IMR-90 (cell line): Measurements from ENCODE around the gene STEAP4. TPM values are rescaled to one million over a fixed set of nuclear protein-coding genes. Genes with fewer than 3 reads are reported as not detected.

ENCODE experiments used
- ATAC-seq: fragments of 200-7000 bp; cut with Tn5 transposase; 2 replicates; pipeline ENCODE4 v1.9.1; 2020; ENCODE audit warnings: low read depth, mild to moderate bottlenecking, moderate library complexity
- BruUV-seq: library from RNA; stranded (reverse); fragments of 400-500 nt; replicated peaks from 2 replicates; lab custom pipeline; 2021; lab: Mats Ljungman, UMichigan
- CTCF ChIA-PET: fragments of 300-600 bp; formaldehyde crosslinking; extraction: SDS; loops from one replicate; lab custom pipeline; 2021; ENCODE audit warnings: antibody characterized with exemption; lab: Yijun Ruan, JAX
- POLR2A ChIA-PET: fragments of 300-600 bp; sonication (Branson Sonifier 250); formaldehyde crosslinking; loops from one replicate; lab custom pipeline; 2022; ENCODE audit warnings: antibody characterized with exemption; ENCODE audit not compliant: unreplicated experiment; lab: Charles Lee
- DNase-seq: peaks from one replicate; pipeline ENCODE4 v3.0.0; 2013
- H2AFZ ChIP-seq: replicated peaks from 2 replicates; pipeline ENCODE3; 2013; ENCODE audit warnings: low read length, mild to moderate bottlenecking; ENCODE audit not compliant: poor library complexity
- H2AK5ac ChIP-seq: 2 replicates; pipeline ENCODE4 v1.6.1; 2013; ENCODE audit warnings: low read depth, low read length, inconsistent platforms
- H2AK9ac ChIP-seq: replicated peaks from 2 replicates; pipeline ENCODE3; 2013; ENCODE audit warnings: mild to moderate bottlenecking, low read depth, low read length, moderate library complexity; ENCODE audit not compliant: poor library complexity
- H2BK120ac ChIP-seq: 2 replicates; pipeline ENCODE4 v1.6.1; 2013; ENCODE audit warnings: low read depth, low read length, inconsistent platforms
- H2BK15ac ChIP-seq: 3 replicates; pipeline ENCODE4 v1.6.1; 2013; ENCODE audit warnings: low read depth, low read length, inconsistent platforms
- H2BK20ac ChIP-seq: 2 replicates; pipeline ENCODE4 v1.6.1; 2013; ENCODE audit warnings: low read depth, mild to moderate bottlenecking, inconsistent platforms, low read length, moderate library complexity
- H2BK5ac ChIP-seq: 2 replicates; pipeline ENCODE4 v1.6.1; 2013; ENCODE audit warnings: mild to moderate bottlenecking, low read depth, low read length, inconsistent platforms; ENCODE audit not compliant: poor library complexity, severe bottlenecking
- H3K14ac ChIP-seq: replicated peaks from 2 replicates; pipeline ENCODE4 v1.6.1; 2013; ENCODE audit warnings: low read depth, low read length, inconsistent platforms
- H3K18ac ChIP-seq: 2 replicates; pipeline ENCODE4 v1.6.1; 2013; ENCODE audit warnings: low read depth, low read length, control low read depth
- H3K23ac ChIP-seq: 2 replicates; pipeline ENCODE4 v1.6.1; 2013; ENCODE audit warnings: low read depth, low read length, inconsistent platforms
- H3K27ac ChIP-seq: 2 replicates; pipeline ENCODE4 v1.5.1; 2013; ENCODE audit warnings: mild to moderate bottlenecking, control low read depth, low read length; ENCODE audit not compliant: insufficient read depth
- H3K27me3 ChIP-seq: 2 replicates; pipeline ENCODE4 v1.6.1; 2013; ENCODE audit warnings: low read length; ENCODE audit not compliant: control insufficient read depth, insufficient read depth
- H3K36me3 ChIP-seq: 2 replicates; pipeline ENCODE4 v1.6.1; 2013; ENCODE audit warnings: low read length, mixed read lengths; ENCODE audit not compliant: control insufficient read depth, insufficient read depth
- H3K4ac ChIP-seq: 2 replicates; pipeline ENCODE4 v1.6.1; 2013; ENCODE audit warnings: low read depth, low read length, inconsistent platforms
- H3K4me1 ChIP-seq: 2 replicates; pipeline ENCODE4 v1.6.1; 2013; ENCODE audit warnings: low read length, mixed read lengths; ENCODE audit not compliant: control insufficient read depth, insufficient read depth
- H3K4me2 ChIP-seq: 2 replicates; pipeline ENCODE4 v1.6.1; 2013; ENCODE audit warnings: low read depth, mild to moderate bottlenecking, control low read depth, low read length, moderate library complexity
- H3K4me3 ChIP-seq: 2 replicates; pipeline ENCODE4 v1.5.1; 2013; ENCODE audit warnings: low read depth, mild to moderate bottlenecking, control low read depth, low read length, moderate library complexity; ENCODE audit not compliant: insufficient read depth
- H3K56ac ChIP-seq: 2 replicates; pipeline ENCODE4 v1.6.1; 2013; ENCODE audit warnings: low read length, inconsistent platforms; ENCODE audit not compliant: insufficient read depth; ENCODE audit errors: extremely low read depth
- H3K79me1 ChIP-seq, 2 experiments: 2 replicates each; pipeline ENCODE4 v1.6.1; 2013; ENCODE audit warnings: low read length in 2 of 2, inconsistent platforms in 1 of 2, low read depth in 1 of 2
- H3K9ac ChIP-seq: 2 replicates; pipeline ENCODE4 v1.6.1; 2013; ENCODE audit warnings: low read depth, low read length, control low read depth
- H3K9me1 ChIP-seq: 2 replicates; pipeline ENCODE4 v1.6.1; 2013; ENCODE audit warnings: low read length, inconsistent platforms; ENCODE audit not compliant: insufficient read depth
- H3K9me3 ChIP-seq: 2 replicates; pipeline ENCODE4 v1.6.1; 2013; ENCODE audit warnings: low read length; ENCODE audit not compliant: control insufficient read depth, insufficient read depth
- H4K20me1 ChIP-seq: 2 replicates; pipeline ENCODE4 v1.6.1; 2013; ENCODE audit warnings: low read length, inconsistent platforms; ENCODE audit not compliant: insufficient read depth
- H4K5ac ChIP-seq: 2 replicates; pipeline ENCODE4 v1.6.1; 2013; ENCODE audit warnings: mild to moderate bottlenecking, low read depth, low read length, control low read depth
- H4K8ac ChIP-seq, 2 experiments: 2 replicates each; pipeline ENCODE4 v1.6.1; 2013; ENCODE audit warnings: low read depth in 2 of 2, low read length in 2 of 2, control low read depth in 1 of 2, inconsistent platforms in 1 of 2
- H4K91ac ChIP-seq: 2 replicates; pipeline ENCODE4 v1.6.1; 2013; ENCODE audit warnings: low read depth, low read length, inconsistent platforms; ENCODE audit not compliant: insufficient read depth
- BHLHE40 ChIP-seq: fragments of 150-350 bp; IDR thresholded peaks from 2 replicates; pipeline ENCODE4 v1.6.1; 2016; ENCODE audit warnings: mild to moderate bottlenecking, low read depth, low read length
- CEBPB ChIP-seq: IDR thresholded peaks from 2 replicates; pipeline ENCODE4 v1.6.1; 2012; ENCODE audit warnings: low read depth, low read length, improper control_type of control experiment
- CTCF ChIP-seq: conservative IDR thresholded peaks from 2 replicates; pipeline ENCODE4 v1.5.1; 2012; ENCODE audit warnings: mild to moderate bottlenecking, low read depth, low read length, improper control_type of control experiment
- FOS ChIP-seq: fragments of 150-350 bp; IDR thresholded peaks from 2 replicates; pipeline ENCODE4 v1.6.1; 2016; ENCODE audit warnings: low read depth, low read length
- MAZ ChIP-seq: IDR thresholded peaks from 2 replicates; pipeline ENCODE4 v1.6.1; 2012; ENCODE audit warnings: low read depth, mild to moderate bottlenecking, low read length, improper control_type of control experiment, moderate library complexity, borderline replicate concordance
- MXI1 ChIP-seq: IDR thresholded peaks from 2 replicates; pipeline ENCODE4 v1.6.1; 2012; ENCODE audit warnings: low read depth, mild to moderate bottlenecking, low read length, moderate library complexity, borderline replicate concordance
- NFE2L2 ChIP-seq: fragments of 150-350 bp; IDR thresholded peaks from 2 replicates; pipeline ENCODE4 v1.6.1; 2016; ENCODE audit warnings: low read depth, mild to moderate bottlenecking, low read length
- POLR2A ChIP-seq: IDR thresholded peaks from 2 replicates; pipeline ENCODE4 v1.6.1; 2012; ENCODE audit warnings: mild to moderate bottlenecking, low read depth, low read length
- RAD21 ChIP-seq: IDR thresholded peaks from 2 replicates; pipeline ENCODE4 v1.6.1; 2012; ENCODE audit warnings: low read length, improper control_type of control experiment
- RCOR1 ChIP-seq: IDR thresholded peaks from 2 replicates; pipeline ENCODE4 v1.6.1; 2012; ENCODE audit warnings: mild to moderate bottlenecking, low read length, improper control_type of control experiment; ENCODE audit not compliant: insufficient replicate concordance
- WGBS, 2 experiments: methylation state at CpG; one replicate each; pipeline versions ENCODE4 v1.1.5 to v1.1.7; 2013; ENCODE audit warnings: missing lambda C conversion rate in 2 of 2; ENCODE audit not compliant: insufficient read length in 1 of 2; ENCODE audit errors: extremely low coverage in 2 of 2; 5-methylcytosine and 5-hydroxymethylcytosine counted together
- dilution Hi-C: fragments of 300-500 bp; cut with HindIII; formaldehyde crosslinking; loops from one replicate; pipeline ENCODE4 v1.14.3; 2018; ENCODE audit warnings: low sequenced_read_pairs; ENCODE audit not compliant: unreplicated experiment
- in situ Hi-C: fragments of 300-500 bp; cut with MboI; formaldehyde crosslinking; loops from 3 replicates; pipeline ENCODE4 v1.14.3; 2019; ENCODE audit warnings: low sequenced_read_pairs, inconsistent platforms, mixed read lengths
- intact Hi-C: fragments of 100-400 bp; cut with micrococcal nuclease; formaldehyde crosslinking; loops from 2 replicates; pipeline ENCODE4 v1.10.0; 2022
- polyA plus RNA-seq, 3 experiments: library from polyadenylated mRNA; depleted of rRNA; stranded (reverse); fragments of >200 nt; gene quantifications; 2 replicates each; pipeline ENCODE4 v1.2.3, GENCODE V29; 2012; ENCODE audit warnings: low replicate concordance in 1 of 3
- total RNA-seq: library from RNA; depleted of rRNA; stranded (reverse); fragments of >200 nt; gene quantifications from 2 replicates; pipeline ENCODE4 v1.2.3, GENCODE V29; 2012
- TF ChIP-seq, protein P1 (sequence below): fragments of 150-350 bp; IDR thresholded peaks from 2 replicates; pipeline ENCODE4 v1.6.1; 2016; ENCODE audit warnings: low read depth, mild to moderate bottlenecking, low read length, moderate library complexity, borderline replicate concordance
- TF ChIP-seq, protein P2 (sequence below): fragments of 150-350 bp; IDR thresholded peaks from 2 replicates; pipeline ENCODE4 v1.6.1; 2017; ENCODE audit warnings: mild to moderate bottlenecking, antibody characterized with exemption, low read length, low read depth

The STEAP4 gene
- total and polyA plus RNA-seq, 2 of the 4 experiments (the other 2 are of a cell fraction): not detected

- BruUV-seq: no TSS peak
- Histone ChIP-seq H2BK120ac (no peak overlapping the region), H3K27ac (no peak overlapping the region), H3K14ac (no peak overlapping the region), H2AK5ac (no peak overlapping the region), H2BK20ac (no peak overlapping the region), H3K27me3 (no peaks in the 10 kb centered on the region), H4K20me1 (no peaks in the 10 kb centered on the region), H3K18ac (no peak overlapping the region), H4K5ac (no peak overlapping the region), H4K8ac (no peak overlapping the region), H3K79me1 (no peaks in the 10 kb centered on the region), H3K36me3 (no peaks in the 10 kb centered on the region), H3K9me3 (peaks cover 5% of the 10 kb centered on the region), H2AFZ (no peak overlapping the region), H3K4ac (no peak overlapping the region), H3K9me1 (no peaks in the 10 kb centered on the region), H4K91ac (no peak overlapping the region), H3K4me2 (no peak overlapping the region), H3K4me1 (no peaks in the 10 kb centered on the region), H2BK15ac (no peak overlapping the region), H3K9ac (no peak overlapping the region), H3K56ac (no peak overlapping the region), H2AK9ac (no peak overlapping the region), H3K4me3 (no peak overlapping the region), H3K23ac (no peak overlapping the region), H2BK5ac (no peak overlapping the region)
- no peak for TF ChIP-seq CEBPB
- no peak for TF ChIP-seq RCOR1
- TF ChIP-seq, protein P1, sequence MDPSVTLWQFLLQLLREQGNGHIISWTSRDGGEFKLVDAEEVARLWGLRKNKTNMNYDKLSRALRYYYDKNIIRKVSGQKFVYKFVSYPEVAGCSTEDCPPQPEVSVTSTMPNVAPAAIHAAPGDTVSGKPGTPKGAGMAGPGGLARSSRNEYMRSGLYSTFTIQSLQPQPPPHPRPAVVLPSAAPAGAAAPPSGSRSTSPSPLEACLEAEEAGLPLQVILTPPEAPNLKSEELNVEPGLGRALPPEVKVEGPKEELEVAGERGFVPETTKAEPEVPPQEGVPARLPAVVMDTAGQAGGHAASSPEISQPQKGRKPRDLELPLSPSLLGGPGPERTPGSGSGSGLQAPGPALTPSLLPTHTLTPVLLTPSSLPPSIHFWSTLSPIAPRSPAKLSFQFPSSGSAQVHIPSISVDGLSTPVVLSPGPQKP: no peak
- TF ChIP-seq FOS: no peak
- no peak for TF ChIP-seq RAD21
- no peak for TF ChIP-seq MAZ
- TF ChIP-seq BHLHE40: no peak
- no peak for TF ChIP-seq NFE2L2
- no peak for TF ChIP-seq POLR2A
- TF ChIP-seq MXI1: no peak
- TF ChIP-seq, protein P2, sequence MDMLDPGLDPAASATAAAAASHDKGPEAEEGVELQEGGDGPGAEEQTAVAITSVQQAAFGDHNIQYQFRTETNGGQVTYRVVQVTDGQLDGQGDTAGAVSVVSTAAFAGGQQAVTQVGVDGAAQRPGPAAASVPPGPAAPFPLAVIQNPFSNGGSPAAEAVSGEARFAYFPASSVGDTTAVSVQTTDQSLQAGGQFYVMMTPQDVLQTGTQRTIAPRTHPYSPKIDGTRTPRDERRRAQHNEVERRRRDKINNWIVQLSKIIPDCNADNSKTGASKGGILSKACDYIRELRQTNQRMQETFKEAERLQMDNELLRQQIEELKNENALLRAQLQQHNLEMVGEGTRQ: no peak
- TF ChIP-seq CTCF: no peak
- POLR2A ChIA-PET: no interaction called here
- ATAC-seq (no peak), DNase-seq (no peak)
- in situ Hi-C loops (loop anchor here (25.0 kb wide), 1 partner anchor 1832 kb away; no protein-coding TSS in a partner anchor), dilution Hi-C loops (no loop called here), intact Hi-C loops (no loop called here)
- CTCF ChIA-PET: interaction anchor here (0.6 kb wide), 1 partner anchor 12 kb away, joined by 5 read pairs; no protein-coding TSS in a partner anchor
- 18% methylated on average over 2 of the region's 2 CpGs; no CpG with 5 or more reads in 1 of the 2 experiments for WGBS, 2 experiments
Measured at GRCh38 chr7:88254721-88255424, 51.8 kb downstream of the STEAP4 start.
